Gastroesophageal sphincter (tissue), 3 donors: ENCODE results near the gene TMEM50A.
"Not testable (repeated sequence)": the region's sequence is repeated elsewhere in the genome, so short reads cannot be mapped to it uniquely, and the experiment has no call there.

ENCODE experiments used
- POLR2A ChIP-seq, 2 donors: fragments of 450-650 bp; IDR thresholded peaks; one replicate each; pipeline ENCODE4 v1.6.1; 2017; ENCODE audit warnings: antibody characterized with exemption in 2 of 2, mild to moderate bottlenecking in 2 of 2, moderate library complexity in 1 of 2
- POLR2AphosphoS5 ChIP-seq: sonication (generic); formaldehyde crosslinking; IDR thresholded peaks from one replicate; pipeline ENCODE4 v1.6.1; 2017; ENCODE audit warnings: antibody characterized with exemption
- TF ChIP-seq, protein P1 (sequence below), 4 experiments: fragments of 200-600 bp in 2 of 4; fragments of 450-650 bp in 2 of 4; sonication (generic) in 1 of 4; IDR thresholded peaks; one replicate each; pipeline ENCODE4 v1.5.1; 2017 to 2019; ENCODE audit warnings: antibody characterized with exemption in 4 of 4, mild to moderate bottlenecking in 2 of 4, moderate library complexity in 2 of 4

DNA sequence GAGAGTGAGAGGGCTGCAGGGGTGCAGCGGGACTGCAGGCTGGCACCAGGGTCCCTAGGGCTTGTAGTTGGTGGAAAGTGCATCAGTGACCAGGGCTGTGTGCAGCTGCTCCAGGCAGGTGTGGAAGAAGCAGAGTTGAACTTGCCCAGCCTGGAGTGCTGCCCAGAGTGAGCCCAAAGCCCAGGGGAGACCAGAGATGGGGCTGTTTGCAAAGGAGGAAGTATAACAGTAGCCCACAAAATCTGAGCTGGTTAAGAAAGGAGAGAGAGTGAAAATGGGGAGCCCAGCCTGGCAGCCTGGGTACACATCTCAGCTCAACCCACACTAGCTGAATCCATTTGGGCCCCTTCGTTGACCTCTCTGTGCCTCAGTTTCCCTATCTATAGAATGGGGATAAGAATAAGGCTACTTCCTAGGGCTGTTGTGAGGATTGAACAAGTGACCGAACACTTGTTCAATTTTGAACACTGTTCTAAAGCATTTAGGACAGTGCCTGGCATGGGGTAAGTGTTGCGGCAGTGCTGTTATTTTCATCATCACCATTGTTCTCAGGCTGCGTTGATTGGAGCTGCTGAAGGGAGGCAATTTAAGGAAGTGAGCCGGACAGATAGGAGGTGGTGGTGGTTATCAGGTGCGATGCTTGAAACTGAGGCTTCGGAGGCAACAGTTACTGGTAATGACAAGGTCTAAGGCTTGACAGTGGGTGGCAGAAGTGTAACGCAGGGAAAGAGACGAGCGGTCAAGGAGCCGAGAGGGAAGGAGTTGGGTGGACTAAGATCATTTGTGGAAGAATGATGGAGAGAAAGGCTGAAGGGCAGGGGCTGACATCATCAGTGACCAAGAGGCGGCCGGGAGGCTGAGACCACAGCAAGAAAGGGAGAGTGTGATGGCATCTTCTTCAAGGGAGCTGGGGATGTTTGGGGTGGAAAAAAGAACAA is 43.0 kb upstream of the TMEM50A start:
- not testable (repeated sequence) for TF ChIP-seq POLR2AphosphoS5; POLR2A (IDR thresholded peaks at IDR 0.05)
- TF ChIP-seq, protein P1, sequence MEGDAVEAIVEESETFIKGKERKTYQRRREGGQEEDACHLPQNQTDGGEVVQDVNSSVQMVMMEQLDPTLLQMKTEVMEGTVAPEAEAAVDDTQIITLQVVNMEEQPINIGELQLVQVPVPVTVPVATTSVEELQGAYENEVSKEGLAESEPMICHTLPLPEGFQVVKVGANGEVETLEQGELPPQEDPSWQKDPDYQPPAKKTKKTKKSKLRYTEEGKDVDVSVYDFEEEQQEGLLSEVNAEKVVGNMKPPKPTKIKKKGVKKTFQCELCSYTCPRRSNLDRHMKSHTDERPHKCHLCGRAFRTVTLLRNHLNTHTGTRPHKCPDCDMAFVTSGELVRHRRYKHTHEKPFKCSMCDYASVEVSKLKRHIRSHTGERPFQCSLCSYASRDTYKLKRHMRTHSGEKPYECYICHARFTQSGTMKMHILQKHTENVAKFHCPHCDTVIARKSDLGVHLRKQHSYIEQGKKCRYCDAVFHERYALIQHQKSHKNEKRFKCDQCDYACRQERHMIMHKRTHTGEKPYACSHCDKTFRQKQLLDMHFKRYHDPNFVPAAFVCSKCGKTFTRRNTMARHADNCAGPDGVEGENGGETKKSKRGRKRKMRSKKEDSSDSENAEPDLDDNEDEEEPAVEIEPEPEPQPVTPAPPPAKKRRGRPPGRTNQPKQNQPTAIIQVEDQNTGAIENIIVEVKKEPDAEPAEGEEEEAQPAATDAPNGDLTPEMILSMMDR (IDR thresholded peaks at IDR 0.05) = not testable (repeated sequence)
